ENCODE measurements around the gene C1QTNF5.

The C1QTNF5 gene

GRCh38 chr11:119307974-119308373, 32.7 kb downstream of the C1QTNF5 start:
- no peak overlapping the region for H3K4me3 ChIP-seq (ENCODE audit: low read length in 2 of 2)
- H3K18ac ChIP-seq (ENCODE audit: low read length), result no peak overlapping the region
- H3K9me3 ChIP-seq (replicated peaks in 1 of 2; ENCODE audit: control insufficient read depth in 2 of 2, insufficient read depth in 1 of 2, low read depth in 1 of 2, low read length in 2 of 2), result no peaks in the 10 kb centered on the region
- H2AK5ac ChIP-seq (ENCODE audit: low read depth, low read length), result no peak overlapping the region
- no peak for DNase-seq (ENCODE audit: low spot score)
- H3K9ac ChIP-seq (ENCODE audit: low read depth, low read length, poor library complexity), result peak overlapping the region; percentile 56
- no peak overlapping the region for H3K14ac ChIP-seq (ENCODE audit: low read length)
- no peaks in the 10 kb centered on the region for H3K79me1 ChIP-seq (ENCODE audit: low read depth, low read length)
- no peak overlapping the region for H2AFZ ChIP-seq (ENCODE audit: low read length)
- H2BK12ac ChIP-seq (ENCODE audit: low read length), result no peak overlapping the region
- H2BK120ac ChIP-seq (ENCODE audit: low read depth, low read length), result no peak overlapping the region
- no CpG with 5 or more reads among the region's 5 CpGs for WGBS, 2 donors (ENCODE audit: extremely low coverage in 2 of 2, insufficient read length in 2 of 2, insufficient replicate concordance in 1 of 2)
- no peak overlapping the region for H3K4me2 ChIP-seq (ENCODE audit: insufficient read depth, low read length, poor library complexity, severe bottlenecking)
- no peak overlapping the region for H2BK5ac ChIP-seq (ENCODE audit: low read length)
- H3K27ac ChIP-seq (replicated peaks; ENCODE audit: low read length), result no peak overlapping the region
- peaks cover 41 to 60% of the 10 kb centered on the region in 2 donors for H3K36me3 ChIP-seq (replicated peaks in 1 of 2; ENCODE audit: control insufficient read depth in 2 of 2, insufficient read depth in 2 of 2, low read length in 2 of 2)
- H3K23ac ChIP-seq (ENCODE audit: low read depth, low read length, poor library complexity), result no peak overlapping the region
- no peak overlapping the region for H4K8ac ChIP-seq (ENCODE audit: low read depth, low read length)
- H3K4ac ChIP-seq (ENCODE audit: low read length), result no peak overlapping the region
- no peak overlapping the region for H4K91ac ChIP-seq (ENCODE audit: low read depth, low read length, poor library complexity)
- no peaks in the 10 kb centered on the region for H3K27me3 ChIP-seq (ENCODE audit: control insufficient read depth in 3 of 3, insufficient read depth in 3 of 3, low read depth in 1 of 3, low read length in 3 of 3)
- H3K4me1 ChIP-seq (ENCODE audit: control insufficient read depth in 2 of 2, insufficient read depth in 1 of 2, low read depth in 1 of 2, low read length in 2 of 2), result peaks cover 2 to 8% of the 10 kb centered on the region in 2 donors
- H2BK15ac ChIP-seq (ENCODE audit: low read length), result no peak overlapping the region

GRCh38 chr11:119307219-119307618, 33.5 kb downstream of the C1QTNF5 start:
- Histone ChIP-seq H2AFZ (ENCODE audit: low read length) (no peak overlapping the region), H3K9ac (ENCODE audit: low read depth, low read length, poor library complexity) (no peak overlapping the region), H3K23ac (ENCODE audit: low read depth, low read length, poor library complexity) (no peak overlapping the region), H3K18ac (ENCODE audit: low read length) (no peak overlapping the region), H3K4me1 (ENCODE audit: control insufficient read depth in 2 of 2, insufficient read depth in 1 of 2, low read depth in 1 of 2, low read length in 2 of 2) (peaks cover 2 to 8% of the 10 kb centered on the region in 2 donors), H3K4ac (ENCODE audit: low read length) (no peak overlapping the region), H3K4me3 (ENCODE audit: low read length in 2 of 2) (no peak overlapping the region), H4K8ac (ENCODE audit: low read depth, low read length) (no peak overlapping the region), H3K14ac (ENCODE audit: low read length) (no peak overlapping the region), H3K4me2 (ENCODE audit: insufficient read depth, low read length, poor library complexity, severe bottlenecking) (no peak overlapping the region), H3K9me3 (replicated peaks in 1 of 2; ENCODE audit: control insufficient read depth in 2 of 2, insufficient read depth in 1 of 2, low read depth in 1 of 2, low read length in 2 of 2) (no peaks in the 10 kb centered on the region), H3K27me3 (ENCODE audit: control insufficient read depth in 3 of 3, insufficient read depth in 3 of 3, low read depth in 1 of 3, low read length in 3 of 3) (no peaks in the 10 kb centered on the region), H2BK15ac (ENCODE audit: low read length) (no peak overlapping the region), H2AK5ac (ENCODE audit: low read depth, low read length) (no peak overlapping the region), H4K91ac (ENCODE audit: low read depth, low read length, poor library complexity) (no peak overlapping the region), H3K36me3 (replicated peaks in 1 of 2; ENCODE audit: control insufficient read depth in 2 of 2, insufficient read depth in 2 of 2, low read length in 2 of 2) (peaks cover 35 to 67% of the 10 kb centered on the region in 2 donors), H3K27ac (replicated peaks; ENCODE audit: low read length) (peak overlapping the region; percentile 4), H2BK12ac (ENCODE audit: low read length) (no peak overlapping the region), H3K79me1 (ENCODE audit: low read depth, low read length) (no peaks in the 10 kb centered on the region), H2BK120ac (ENCODE audit: low read depth, low read length) (no peak overlapping the region), H2BK5ac (ENCODE audit: low read length) (no peak overlapping the region)
- DNase-seq (ENCODE audit: low spot score), result no peak
- WGBS, 2 donors (ENCODE audit: extremely low coverage in 2 of 2, insufficient read length in 2 of 2, insufficient replicate concordance in 1 of 2), result no CpG with 5 or more reads among the region's 1 CpG

- H3K4me2 ChIP-seq (ENCODE audit: insufficient read depth, low read length, poor library complexity, severe bottlenecking), result no peak overlapping the region
- no peak overlapping the region for H2BK120ac ChIP-seq (ENCODE audit: low read depth, low read length)
- peaks cover 2 to 8% of the 10 kb centered on the region in 2 donors for H3K4me1 ChIP-seq (ENCODE audit: control insufficient read depth in 2 of 2, insufficient read depth in 1 of 2, low read depth in 1 of 2, low read length in 2 of 2)
- H3K4me3 ChIP-seq (ENCODE audit: low read length in 2 of 2), result peak overlapping the region in 1 of 2 donors; percentile 56
- H4K8ac ChIP-seq (ENCODE audit: low read depth, low read length), result no peak overlapping the region
- no peak overlapping the region for H3K4ac ChIP-seq (ENCODE audit: low read length)
- H3K18ac ChIP-seq (ENCODE audit: low read length), result no peak overlapping the region
- no peak overlapping the region for H3K9ac ChIP-seq (ENCODE audit: low read depth, low read length, poor library complexity)
- H2BK15ac ChIP-seq (ENCODE audit: low read length), result no peak overlapping the region
- H2AK5ac ChIP-seq (ENCODE audit: low read depth, low read length), result no peak overlapping the region
- no peaks in the 10 kb centered on the region for H3K9me3 ChIP-seq (replicated peaks in 1 of 2; ENCODE audit: control insufficient read depth in 2 of 2, insufficient read depth in 1 of 2, low read depth in 1 of 2, low read length in 2 of 2)
- no peak overlapping the region for H3K14ac ChIP-seq (ENCODE audit: low read length)
- H3K79me1 ChIP-seq (ENCODE audit: low read depth, low read length), result no peaks in the 10 kb centered on the region
- peaks cover 30 to 75% of the 10 kb centered on the region in 2 donors for H3K36me3 ChIP-seq (replicated peaks in 1 of 2; ENCODE audit: control insufficient read depth in 2 of 2, insufficient read depth in 2 of 2, low read length in 2 of 2)
- peak overlapping the region; percentile 25 for H3K27ac ChIP-seq (replicated peaks; ENCODE audit: low read length)
- H2BK5ac ChIP-seq (ENCODE audit: low read length), result no peak overlapping the region
- DNase-seq (ENCODE audit: low spot score), result no peak
- H2AFZ ChIP-seq (ENCODE audit: low read length), result no peak overlapping the region
- WGBS, 2 donors (ENCODE audit: extremely low coverage in 2 of 2, insufficient read length in 2 of 2, insufficient replicate concordance in 1 of 2), result no CpG with 5 or more reads among the region's 5 CpGs
- H3K27me3 ChIP-seq (ENCODE audit: control insufficient read depth in 3 of 3, insufficient read depth in 3 of 3, low read depth in 1 of 3, low read length in 3 of 3), result no peaks in the 10 kb centered on the region
- H3K23ac ChIP-seq (ENCODE audit: low read depth, low read length, poor library complexity), result no peak overlapping the region
- no peak overlapping the region for H2BK12ac ChIP-seq (ENCODE audit: low read length)
- H4K91ac ChIP-seq (ENCODE audit: low read depth, low read length, poor library complexity), result no peak overlapping the region
These were observed 34.3 kb downstream of the C1QTNF5 start for GRCh38 chr11:119306373-119306890.

- Histone ChIP-seq H3K18ac (ENCODE audit: low read length) (no peak overlapping the region), H2BK120ac (ENCODE audit: low read depth, low read length) (no peak overlapping the region), H3K14ac (ENCODE audit: low read length) (no peak overlapping the region), H3K4ac (ENCODE audit: low read length) (no peak overlapping the region), H2AFZ (ENCODE audit: low read length) (no peak overlapping the region), H2AK5ac (ENCODE audit: low read depth, low read length) (no peak overlapping the region), H4K91ac (ENCODE audit: low read depth, low read length, poor library complexity) (no peak overlapping the region), H3K9ac (ENCODE audit: low read depth, low read length, poor library complexity) (no peak overlapping the region), H3K23ac (ENCODE audit: low read depth, low read length, poor library complexity) (no peak overlapping the region), H3K4me2 (ENCODE audit: insufficient read depth, low read length, poor library complexity, severe bottlenecking) (no peak overlapping the region), H3K79me1 (ENCODE audit: low read depth, low read length) (no peaks in the 10 kb centered on the region), H2BK12ac (ENCODE audit: low read length) (no peak overlapping the region), H3K36me3 (replicated peaks in 1 of 2; ENCODE audit: control insufficient read depth in 2 of 2, insufficient read depth in 2 of 2, low read length in 2 of 2) (peaks cover 23 to 82% of the 10 kb centered on the region in 2 donors), H3K27ac (replicated peaks; ENCODE audit: low read length) (no peak overlapping the region), H3K4me3 (ENCODE audit: low read length in 2 of 2) (no peak overlapping the region), H3K4me1 (ENCODE audit: control insufficient read depth in 2 of 2, insufficient read depth in 1 of 2, low read depth in 1 of 2, low read length in 2 of 2) (peaks cover 2 to 8% of the 10 kb centered on the region in 2 donors), H4K8ac (ENCODE audit: low read depth, low read length) (no peak overlapping the region), H2BK15ac (ENCODE audit: low read length) (no peak overlapping the region), H3K9me3 (replicated peaks in 1 of 2; ENCODE audit: control insufficient read depth in 2 of 2, insufficient read depth in 1 of 2, low read depth in 1 of 2, low read length in 2 of 2) (no peaks in the 10 kb centered on the region), H2BK5ac (ENCODE audit: low read length) (no peak overlapping the region), H3K27me3 (ENCODE audit: control insufficient read depth in 3 of 3, insufficient read depth in 3 of 3, low read depth in 1 of 3, low read length in 3 of 3) (no peaks in the 10 kb centered on the region)
- no CpG with 5 or more reads among the region's 7 CpGs for WGBS, 2 donors (ENCODE audit: extremely low coverage in 2 of 2, insufficient read length in 2 of 2, insufficient replicate concordance in 1 of 2)
- DNase-seq (ENCODE audit: low spot score), result no peak
These were observed 34.9 kb downstream of the C1QTNF5 start for GRCh38 chr11:119305556-119306372.
